GM19463 (cell line): ENCODE measurements around the gene STK26.
A peak's percentile ranks its signal among the peaks of the same experiment; 100 is the strongest.
"Not testable (repeated sequence)": the region's sequence is repeated elsewhere in the genome, so short reads cannot be mapped to it uniquely, and the experiment has no call there.

Source experiments
- ATAC-seq: cut with Tn5 transposase; IDR thresholded peaks from one replicate; pipeline ENCODE4 v1.9.1; 2021; ENCODE audit warnings: mild to moderate bottlenecking, moderate library complexity; ENCODE audit not compliant: unreplicated experiment

The STK26 gene

DNA sequence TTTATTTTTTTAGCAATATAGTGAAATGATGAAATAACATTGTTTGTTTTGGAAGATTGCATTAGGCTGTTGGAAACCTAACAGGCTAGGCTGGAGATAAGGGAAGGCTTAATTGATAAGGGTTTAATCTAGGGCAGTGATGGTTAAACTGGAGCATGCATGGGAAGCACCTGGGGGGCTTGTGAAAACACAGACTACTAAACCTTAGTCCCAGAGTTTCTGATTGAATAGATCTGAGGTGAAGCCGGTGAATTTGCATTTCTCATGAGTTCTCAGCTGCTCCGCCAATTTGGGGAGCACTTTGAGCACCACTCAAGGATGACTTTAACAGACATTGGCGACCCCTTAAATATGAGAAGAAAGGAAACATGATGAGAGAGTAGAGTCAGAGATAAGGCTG, 11.5 kb downstream of the STK26 start:
- peak; percentile 50 for ATAC-seq

DNA sequence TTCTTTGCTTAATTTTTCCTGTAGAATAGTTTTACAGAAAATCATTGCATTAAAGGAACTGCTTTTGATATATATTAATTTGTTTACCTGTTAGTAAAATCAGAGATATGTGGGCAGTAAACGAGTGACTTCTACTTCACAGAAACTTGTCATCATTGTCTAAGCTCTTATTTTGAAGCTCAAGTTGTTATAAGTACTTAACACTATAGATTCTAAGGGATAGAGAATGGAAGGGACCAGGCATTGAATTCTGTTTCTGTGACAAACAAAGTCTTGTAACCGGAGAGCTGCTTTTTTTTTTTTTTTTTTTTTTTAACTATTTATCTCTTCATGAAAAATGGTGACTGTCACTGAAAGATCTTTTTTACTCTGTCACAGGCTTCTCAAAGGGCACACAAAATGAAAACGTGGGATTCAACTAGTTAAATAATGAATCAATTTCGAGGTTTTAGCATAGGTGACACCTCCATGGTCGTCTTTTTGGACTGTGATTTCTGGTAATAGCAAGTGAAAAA, 14.4 kb downstream of the STK26 start:
- ATAC-seq, result no peak

DNA sequence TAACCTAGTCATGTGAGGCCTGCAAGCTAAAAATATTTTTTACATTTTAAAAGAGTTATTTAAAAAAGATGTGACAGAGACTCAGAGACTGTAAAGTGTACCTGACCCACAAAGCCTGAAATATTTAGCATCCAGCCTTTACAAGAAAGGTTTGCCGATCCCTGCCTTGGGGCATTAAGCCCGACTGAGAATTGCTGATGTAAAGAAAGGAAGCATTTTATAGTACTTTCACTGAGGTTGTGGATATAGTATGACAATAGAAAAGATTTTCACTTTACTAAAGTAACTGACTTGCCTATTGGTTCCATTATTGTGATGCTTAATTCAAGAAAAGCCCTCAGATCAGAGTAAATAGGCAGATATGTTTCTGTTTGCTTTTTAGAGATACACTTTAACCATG, 17.0 kb downstream of the STK26 start:
- ATAC-seq, result no peak

DNA sequence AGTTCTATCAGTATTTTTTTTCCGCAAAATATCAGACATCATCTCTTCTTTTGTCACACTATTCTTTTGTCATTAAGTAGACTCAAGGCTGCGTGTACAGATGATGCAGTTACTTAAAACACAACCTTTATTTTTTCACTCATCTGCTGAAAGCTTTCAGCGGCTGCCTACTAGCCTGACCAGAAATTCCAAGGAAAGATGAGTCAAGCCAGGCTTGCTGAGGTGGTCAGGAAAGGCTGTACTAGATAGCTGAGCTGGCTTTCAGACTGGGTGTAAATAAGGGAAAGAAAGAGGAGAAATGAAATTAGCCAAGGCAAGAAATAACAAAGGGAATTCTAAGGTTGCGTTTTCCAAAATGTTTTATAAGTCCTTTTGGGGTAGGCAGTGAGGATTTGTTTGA, 17.9 kb downstream of the STK26 start:
- no peak for ATAC-seq

DNA sequence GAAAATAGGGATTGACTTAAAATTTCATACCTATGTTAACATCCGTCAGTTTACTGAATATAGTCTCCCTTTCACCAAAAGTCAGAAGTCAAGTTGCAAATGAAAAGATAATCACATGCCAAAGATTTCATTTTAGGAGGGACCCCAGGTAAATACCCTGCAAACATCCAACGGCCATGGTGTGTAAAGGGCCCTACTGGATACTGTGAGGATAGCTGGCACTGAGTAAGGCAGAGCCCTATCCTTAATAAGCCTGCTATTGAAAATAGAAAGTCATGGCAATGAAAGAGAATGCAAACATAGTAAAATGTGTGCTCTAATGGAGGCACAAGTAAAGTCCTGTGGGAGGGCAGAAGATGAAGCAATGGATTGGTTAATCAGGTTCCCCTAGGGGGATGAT, 20.9 kb downstream of the STK26 start:
- no peak for ATAC-seq

DNA sequence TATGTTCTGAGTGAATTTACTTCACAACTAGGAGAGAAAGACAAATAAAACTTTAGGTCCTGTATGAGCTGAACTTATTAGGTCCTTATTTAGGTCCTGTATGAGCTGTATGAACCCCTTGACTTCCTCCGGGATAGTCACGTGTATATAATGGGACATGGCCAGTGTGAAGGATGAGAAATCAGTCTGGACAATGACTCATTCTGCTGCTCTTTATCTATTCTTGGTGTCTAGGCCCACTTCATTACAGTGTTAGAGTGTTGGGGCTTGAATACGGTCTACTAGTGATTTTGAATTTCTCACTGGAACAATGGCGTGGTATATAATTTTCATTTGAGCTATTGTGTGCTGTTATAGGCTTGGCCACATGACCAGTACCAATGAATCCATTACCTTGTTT, 21.9 kb downstream of the STK26 start:
- no peak for ATAC-seq

DNA sequence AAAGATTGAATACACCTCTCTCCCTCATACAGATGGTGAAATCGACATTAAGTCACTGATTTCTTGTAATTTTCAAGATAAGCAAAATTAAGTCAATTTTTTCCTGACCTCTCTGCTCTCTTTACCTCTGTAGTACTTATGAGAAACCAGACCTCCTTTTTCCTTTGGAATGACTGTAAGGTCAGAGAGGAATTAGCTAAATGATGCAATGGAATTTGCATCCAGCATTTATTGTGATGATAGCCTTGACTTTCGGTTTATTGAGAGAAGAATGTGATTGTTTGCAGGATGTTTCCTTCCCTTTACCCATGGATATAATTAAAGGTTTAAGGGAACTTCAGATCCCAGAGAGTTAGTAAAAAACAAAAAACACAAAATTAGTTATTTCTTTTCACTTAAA, 22.4 kb downstream of the STK26 start:
- no peak for ATAC-seq

DNA sequence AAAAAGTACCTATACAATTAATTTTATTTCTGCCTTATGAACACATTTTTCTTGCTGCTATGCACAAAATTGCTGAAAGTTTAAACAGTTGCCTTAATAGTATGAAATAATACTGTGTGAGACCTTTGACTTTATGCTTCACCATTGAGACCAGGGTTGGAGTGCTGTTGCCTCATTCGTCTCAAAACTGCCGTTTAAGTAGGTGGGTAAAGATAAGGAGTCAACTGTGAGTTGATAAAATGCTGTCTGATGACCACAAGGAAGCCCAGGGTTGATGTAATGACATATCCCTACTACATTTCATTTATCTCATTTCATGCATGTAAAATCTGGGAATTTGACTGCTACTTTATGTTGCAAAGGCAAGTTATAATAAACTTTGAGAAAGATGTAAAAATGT, 23.4 kb downstream of the STK26 start:
- ATAC-seq, result no peak

DNA sequence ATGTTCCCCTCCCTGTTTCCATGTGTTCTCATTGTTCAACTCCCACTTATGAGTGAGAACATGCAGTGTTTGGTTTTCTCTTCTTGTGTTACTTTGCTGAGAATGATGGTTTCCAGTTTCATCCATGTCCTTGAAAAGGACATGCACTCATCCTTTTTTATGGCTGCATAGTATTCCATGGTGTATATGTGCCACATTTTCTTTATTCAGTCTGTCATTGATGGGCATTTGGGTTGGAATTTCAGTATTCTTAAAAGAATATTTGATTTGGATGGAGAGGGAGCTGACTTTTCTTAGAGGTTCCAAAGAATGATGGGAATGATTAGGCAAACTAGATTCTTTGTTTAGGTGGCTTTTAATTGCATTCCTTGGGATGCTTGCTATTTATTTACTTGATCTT, 28.7 kb downstream of the STK26 start:
- ATAC-seq, result not testable (repeated sequence)

DNA sequence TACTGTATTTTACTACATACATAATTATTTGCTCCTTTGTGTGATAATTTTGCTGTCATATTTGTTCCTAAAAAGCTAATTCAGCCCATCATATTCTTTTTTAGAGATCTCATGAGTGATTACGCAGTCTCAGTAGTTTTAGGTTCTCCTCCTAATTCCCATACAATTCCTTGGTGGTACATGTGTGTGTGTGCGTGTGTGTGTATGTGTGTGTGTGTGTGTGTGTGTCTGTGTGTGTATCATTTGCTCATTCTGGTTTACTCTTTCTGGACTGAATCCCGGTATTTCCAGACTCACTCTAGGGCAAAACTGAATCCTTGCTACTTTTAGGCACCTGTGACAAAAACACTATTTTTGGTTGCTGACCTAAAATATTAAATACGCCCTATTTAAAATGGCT, 34.9 kb downstream of the STK26 start:
- no peak for ATAC-seq

DNA sequence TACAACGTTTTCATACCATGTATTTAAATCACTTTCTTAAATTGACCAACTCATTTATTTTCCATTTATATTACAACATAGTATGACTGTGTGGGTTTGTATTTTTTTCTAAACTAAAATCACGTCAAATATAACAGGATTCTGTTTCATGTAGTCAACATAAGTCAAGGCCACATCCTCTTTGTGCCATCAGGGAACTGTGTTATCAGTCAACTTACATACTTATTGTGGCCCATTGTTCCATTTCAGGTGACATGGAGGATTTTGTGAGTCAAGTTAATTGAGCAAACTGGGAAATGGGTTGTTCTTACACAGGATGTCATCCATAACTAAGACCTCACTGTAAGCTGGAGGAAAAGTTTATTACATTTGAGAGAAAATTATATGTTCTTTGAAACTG, 35.9 kb downstream of the STK26 start:
- ATAC-seq, result no peak

DNA sequence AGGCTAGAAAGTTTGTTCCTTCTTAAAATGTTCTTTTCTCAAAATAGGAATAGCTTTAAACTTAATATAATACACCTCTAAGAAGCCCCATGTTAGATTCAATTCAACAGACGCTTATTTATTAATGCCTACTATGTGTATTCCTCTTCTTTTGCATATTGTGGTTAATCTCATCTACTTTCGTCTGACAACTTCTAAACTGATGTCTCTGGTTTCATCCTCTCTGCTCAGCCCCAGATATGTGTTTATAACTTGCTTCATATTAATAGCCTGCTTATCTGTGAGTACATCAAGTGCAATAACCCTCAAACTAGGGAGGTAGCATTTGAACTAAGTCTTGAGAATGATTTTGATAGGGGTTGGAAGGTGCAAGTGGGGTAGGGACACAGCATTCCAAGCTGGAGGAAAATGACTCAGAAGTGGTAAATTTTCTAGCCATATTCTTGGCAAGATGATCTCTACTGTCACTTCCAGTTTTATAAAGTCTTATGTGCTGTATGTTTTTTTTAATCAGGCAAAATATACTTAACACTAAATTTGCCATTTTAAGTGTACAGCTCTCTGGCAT, 37.0 kb downstream of the STK26 start:
- peak; percentile 63 for ATAC-seq

DNA sequence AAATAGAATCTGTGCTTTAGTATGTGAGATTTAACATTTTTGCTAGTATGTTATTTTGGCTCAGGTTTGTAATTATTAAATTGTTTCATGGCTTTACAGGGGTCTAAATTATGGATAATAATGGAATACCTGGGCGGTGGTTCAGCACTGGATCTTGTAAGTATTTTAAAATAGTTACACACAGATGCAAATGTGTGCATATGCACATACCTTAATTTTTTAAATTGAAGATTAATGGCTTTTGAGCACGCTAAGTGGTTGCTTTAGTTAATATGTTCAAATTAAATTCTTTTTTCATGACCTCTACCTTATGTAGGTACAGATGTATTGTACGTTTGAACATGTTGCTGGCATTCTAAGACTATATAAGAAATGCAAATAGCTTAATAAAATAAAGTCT, 40.2 kb downstream of the STK26 start:
- ATAC-seq, result no peak

DNA sequence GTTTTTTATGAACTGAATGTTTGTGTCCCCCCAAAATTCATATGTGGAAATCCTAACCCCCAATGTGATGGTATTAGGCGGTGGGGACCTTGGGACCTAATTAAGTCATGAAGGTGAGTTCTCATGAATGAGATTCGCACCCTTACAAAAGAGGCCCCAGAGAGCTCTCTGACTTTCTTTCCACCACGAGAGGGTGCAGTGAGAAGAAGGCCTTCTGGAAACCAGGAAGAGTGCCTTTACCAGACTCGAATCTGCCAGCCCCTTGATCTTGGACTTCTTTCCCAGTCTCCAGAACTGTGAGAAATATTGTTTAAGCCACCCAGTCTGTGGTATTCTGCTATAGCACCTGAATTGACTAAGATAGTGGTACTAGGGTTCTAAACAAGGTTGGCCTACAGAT, 40.8 kb downstream of the STK26 start:
- no peak for ATAC-seq

DNA sequence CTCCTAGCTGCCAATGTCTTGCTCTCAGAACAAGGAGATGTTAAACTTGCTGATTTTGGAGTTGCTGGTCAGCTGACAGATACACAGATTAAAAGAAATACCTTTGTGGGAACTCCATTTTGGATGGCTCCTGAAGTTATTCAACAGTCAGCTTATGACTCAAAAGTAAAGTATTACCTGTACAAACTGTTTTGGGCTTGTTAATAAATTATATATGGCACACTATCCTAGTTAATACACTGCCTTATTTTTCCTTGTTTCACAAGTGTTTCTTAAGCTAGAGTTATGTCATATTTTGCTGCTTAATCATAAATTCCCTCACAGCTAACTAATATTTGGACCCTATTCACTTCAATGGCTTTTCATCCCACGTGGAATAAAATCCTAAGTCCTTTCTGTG, 45.3 kb downstream of the STK26 start:
- no peak for ATAC-seq

DNA sequence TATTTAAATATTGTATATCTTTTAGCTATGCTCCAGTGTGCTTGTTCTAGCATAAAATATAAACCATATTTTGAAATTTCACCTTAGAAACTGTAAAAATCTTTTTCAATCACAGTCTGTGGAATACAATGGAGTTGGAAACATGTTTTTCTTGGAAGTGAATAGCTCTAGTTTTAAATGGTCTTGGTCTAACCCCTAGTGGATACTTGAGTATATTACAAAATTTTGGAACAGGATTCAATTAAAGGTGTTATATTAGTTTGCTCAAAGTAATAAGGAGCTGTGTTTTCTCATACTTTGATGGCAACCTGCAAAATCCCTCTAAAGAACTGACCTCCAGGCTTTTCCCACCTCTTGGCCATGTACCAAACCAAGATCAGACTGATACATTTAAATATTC, 48.2 kb downstream of the STK26 start:
- ATAC-seq, result no peak

DNA sequence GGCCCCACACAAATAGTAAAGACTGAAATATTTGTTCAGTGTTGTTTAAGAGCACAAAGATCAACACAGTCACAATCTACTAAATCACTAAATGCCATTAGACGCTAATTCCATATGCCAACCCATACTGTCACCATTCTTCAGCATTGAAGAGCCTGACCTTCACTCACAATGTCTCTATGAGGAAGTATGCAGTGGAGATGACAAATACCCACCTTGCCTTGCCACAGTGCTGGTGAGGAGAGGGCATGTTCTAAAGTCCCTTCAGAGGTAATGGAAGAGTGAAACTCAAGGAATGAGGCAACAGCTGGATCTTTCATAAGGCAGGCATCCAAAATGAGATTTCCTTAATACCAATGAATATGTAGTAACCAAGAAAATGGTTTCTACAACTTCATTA, 54.3 kb downstream of the STK26 start:
- no peak for ATAC-seq

DNA sequence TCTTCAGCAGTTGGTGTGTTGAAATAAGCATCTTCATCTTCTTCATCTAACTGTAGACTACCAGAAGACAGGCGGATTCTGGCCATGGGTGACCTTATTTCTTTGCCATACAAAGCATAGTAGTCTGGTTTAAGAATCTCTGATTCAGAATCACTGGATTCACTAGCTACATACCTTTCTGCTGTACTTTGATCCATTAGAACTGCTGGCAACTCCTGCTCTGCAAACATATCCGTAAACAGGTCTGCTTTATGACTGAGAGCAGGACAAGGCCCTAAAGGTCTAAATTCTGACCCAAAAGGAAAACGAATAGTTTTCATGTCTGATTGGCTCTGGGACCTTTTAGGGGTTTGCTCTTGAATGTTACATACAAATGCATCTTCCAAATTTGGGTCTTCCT, 54.8 kb downstream of the STK26 start:
- no peak for ATAC-seq

DNA sequence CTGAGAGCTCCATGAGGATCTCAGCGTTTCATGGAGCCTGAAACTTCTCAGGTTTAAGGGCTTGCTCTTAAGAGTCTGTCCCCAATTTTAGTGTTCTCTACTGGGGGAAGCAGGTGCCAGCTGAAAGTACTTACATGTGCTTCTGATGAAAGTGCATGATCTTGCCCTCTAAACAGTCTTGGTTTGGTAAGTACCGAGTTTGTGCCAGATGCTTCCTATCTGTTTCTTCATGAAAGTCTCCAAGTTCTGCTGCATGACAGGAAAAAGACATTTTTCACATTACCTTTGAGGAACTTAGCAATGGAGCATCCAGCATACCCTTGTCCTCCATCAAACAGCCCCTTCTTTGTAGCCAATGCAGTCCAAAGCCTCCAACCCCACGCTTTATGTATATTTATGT, 62.7 kb downstream of the STK26 start:
- ATAC-seq, result no peak

DNA sequence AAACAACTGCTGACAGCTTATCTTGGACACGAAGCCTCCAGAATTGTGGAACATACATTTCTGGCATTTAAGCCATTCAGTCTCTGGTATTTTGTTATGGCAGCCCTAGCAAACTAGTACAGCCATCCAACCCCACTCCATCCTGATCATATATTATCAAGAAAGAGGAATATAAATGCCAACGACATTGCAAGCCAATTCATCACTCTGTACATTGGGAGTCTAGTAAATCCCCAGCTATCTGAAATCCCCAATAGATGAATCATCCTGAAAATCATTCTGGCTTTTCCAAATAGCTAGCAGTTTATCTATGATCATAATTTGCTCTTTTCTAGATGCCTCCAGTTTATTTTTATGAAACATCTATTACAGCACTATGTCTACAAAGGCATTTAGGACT, 63.6 kb downstream of the STK26 start:
- no peak for ATAC-seq

DNA sequence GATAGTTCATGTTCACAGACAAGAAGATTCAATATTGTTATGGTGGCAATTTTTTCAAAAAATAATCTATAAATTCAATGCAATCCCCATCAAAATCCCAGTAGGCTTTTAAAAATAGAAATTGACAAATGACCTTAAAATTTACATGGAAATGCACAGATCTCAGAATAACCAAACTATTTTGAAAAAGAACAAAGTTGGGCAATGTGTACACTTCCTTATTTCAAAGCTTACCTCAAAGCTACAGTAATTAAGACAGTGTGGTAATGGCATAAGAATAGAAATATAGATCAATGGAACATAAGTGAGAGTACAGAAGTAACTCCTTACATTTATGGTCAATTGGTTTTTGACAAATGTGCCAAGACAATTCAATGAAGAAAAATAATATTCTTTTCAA, 65.8 kb downstream of the STK26 start:
- no peak for ATAC-seq

DNA sequence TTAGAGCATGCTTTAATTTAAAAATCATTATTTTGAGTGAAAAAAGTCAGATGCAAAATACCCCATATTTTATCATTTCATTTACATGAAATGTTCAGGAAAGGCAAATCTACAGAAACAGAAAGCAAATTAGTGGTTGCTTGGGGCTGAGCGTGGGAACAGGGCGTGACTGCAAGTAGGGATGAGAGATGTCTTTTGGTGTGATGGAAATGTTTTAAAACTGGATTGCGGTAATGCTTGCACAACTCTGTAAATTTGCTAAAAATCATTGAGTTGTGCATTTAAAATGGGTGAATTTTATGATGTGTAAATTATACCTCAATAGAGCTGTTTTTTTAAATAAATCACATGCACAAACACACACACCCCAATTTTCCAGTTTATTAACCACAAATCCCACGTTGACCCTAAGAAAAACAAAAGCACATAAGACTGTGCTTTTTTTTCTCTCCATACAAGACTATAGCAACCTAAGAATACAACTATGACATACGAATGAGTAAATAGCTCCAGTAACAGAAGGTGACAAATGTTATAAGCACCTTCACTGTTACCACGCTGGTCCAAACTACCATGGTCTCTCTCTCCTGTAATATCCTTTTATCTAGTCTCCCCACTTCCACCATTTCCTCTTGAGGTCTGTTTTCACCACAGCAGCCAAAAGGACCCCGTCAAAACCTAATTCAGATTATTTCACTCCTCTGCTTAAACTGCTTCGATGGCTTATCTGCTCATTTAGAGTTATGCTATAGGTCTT, 67.5 kb downstream of the STK26 start:
- no peak for ATAC-seq
